Stimulated activated CD4-positive, alpha-beta T cell treated with anti-CD3 and anti-CD28 coated beads, Interleukin-12 subunit alpha, Interleukin-12 subunit beta, amount 100 ng/mL, for 48 hours (primary cell): ENCODE measurements around the gene ANXA9.

Experiments used
- DNase-seq, 3 donors: peaks; one replicate each; pipeline ENCODE4 v3.0.0-alpha.2; 2020; ENCODE audit warnings: low read depth in 2 of 3, low spot score in 1 of 3

Gene ANXA9

GRCh38 chr1:150981805-150982712, at the start of gene ANXA9:
ANXA9 (plus strand) TSS chr1:150982292; CDS start chr1:150983106, 814 bp downstream.
- no peak for DNase-seq

GRCh38 chr1:150944856-150945255, 37.2 kb upstream of the ANXA9 start:
- no peak for DNase-seq

- no peak for DNase-seq
These were observed 27.4 kb upstream of the ANXA9 start for GRCh38 chr1:150954708-150955107.

- DNase-seq = no peak
These were observed 26.8 kb upstream of the ANXA9 start for GRCh38 chr1:150955280-150955679.

- no peak for DNase-seq
These were observed 24.4 kb upstream of the ANXA9 start for GRCh38 chr1:150957666-150958065.

- no peak for DNase-seq
These were observed 21.4 kb upstream of the ANXA9 start for GRCh38 chr1:150960646-150961045.

GRCh38 chr1:150961756-150962155, 20.3 kb upstream of the ANXA9 start:
- no peak for DNase-seq

GRCh38 chr1:150963321-150964163, 18.6 kb upstream of the ANXA9 start:
- DNase-seq = no peak

- DNase-seq = no peak
These were observed 18.0 kb upstream of the ANXA9 start for GRCh38 chr1:150964164-150964489.

GRCh38 chr1:150965605-150966004, 16.5 kb upstream of the ANXA9 start:
- no peak for DNase-seq

- DNase-seq = no peak
These were observed 16.1 kb upstream of the ANXA9 start for GRCh38 chr1:150966011-150966410.

- no peak for DNase-seq
These were observed 14.2 kb upstream of the ANXA9 start for GRCh38 chr1:150967936-150968335.

GRCh38 chr1:150968491-150968890, 13.6 kb upstream of the ANXA9 start:
- no peak for DNase-seq

GRCh38 chr1:150969626-150970025, 12.5 kb upstream of the ANXA9 start:
- DNase-seq = no peak

- DNase-seq = no peak
These were observed 11.1 kb upstream of the ANXA9 start for GRCh38 chr1:150970808-150971582.

GRCh38 chr1:150971583-150972416, 10.3 kb upstream of the ANXA9 start:
- no peak for DNase-seq

- DNase-seq = no peak
These were observed 9.6 kb upstream of the ANXA9 start for GRCh38 chr1:150972417-150972940.

- DNase-seq = peak in 1 of 3 donors; percentile 17
These were observed 8.7 kb upstream of the ANXA9 start for GRCh38 chr1:150973258-150973835.

- DNase-seq = peak in 1 of 3 donors; percentile 25
These were observed 8.1 kb upstream of the ANXA9 start for GRCh38 chr1:150973836-150974579.
